Transverse colon (tissue), 4 donors: Measurements from ENCODE around the gene DDTL. TPM values are rescaled to one million over a fixed set of nuclear protein-coding genes. Genes with fewer than 3 reads are reported as not detected.

Source experiments
- DNase-seq: peaks from one replicate; pipeline ENCODE4 v3.0.0-alpha.2; 2019
- H3K27ac ChIP-seq, 4 donors: fragments of 200-600 bp; sonication (generic); 2 replicates each; pipeline ENCODE4 v1.5.1; 2016 to 2018; ENCODE audit warnings: inconsistent platforms in 4 of 4
- H3K27me3 ChIP-seq: fragments of 200-600 bp; sonication (generic); 2 replicates; pipeline ENCODE4 v1.5.1; 2017; ENCODE audit warnings: inconsistent platforms
- H3K36me3 ChIP-seq, 4 donors: fragments of 200-600 bp; sonication (generic); 2 replicates each; pipeline ENCODE4 v1.5.1; 2017 to 2019; ENCODE audit warnings: inconsistent platforms in 4 of 4
- H3K4me1 ChIP-seq, 4 donors: fragments of 200-600 bp; sonication (generic); 2 replicates each; pipeline ENCODE4 v1.5.1; 2017 to 2020; ENCODE audit warnings: inconsistent platforms in 4 of 4
- H3K4me3 ChIP-seq, 4 donors: fragments of 200-600 bp; sonication (generic); 1 replicate in 1 of 4; 2 replicates in 3 of 4; pipeline versions ENCODE4 v1.5.1 to v1.6.1; 2017 to 2019; ENCODE audit warnings: inconsistent platforms in 4 of 4
- H3K9me3 ChIP-seq, 2 donors: fragments of 200-600 bp; sonication (generic); 2 replicates each; pipeline ENCODE4 v1.5.1; 2017 to 2019; ENCODE audit warnings: inconsistent platforms in 2 of 2
- EP300 ChIP-seq: sonication (generic); formaldehyde crosslinking; IDR thresholded peaks from one replicate; pipeline ENCODE4 v1.6.1; 2017; ENCODE audit warnings: antibody characterized with exemption, low read depth
- POLR2A ChIP-seq: fragments of 450-650 bp; IDR thresholded peaks from one replicate; pipeline ENCODE4 v1.6.1; 2016; ENCODE audit warnings: antibody characterized with exemption, mild to moderate bottlenecking, moderate library complexity
- POLR2AphosphoS5 ChIP-seq, 3 donors: sonication (generic); formaldehyde crosslinking; IDR thresholded peaks; one replicate each; pipeline ENCODE4 v1.6.1; 2016; ENCODE audit warnings: antibody characterized with exemption in 3 of 3
- WGBS, 2 donors: methylation state at CpG; one replicate each; pipeline ENCODE4 v1.1.5; 2018; ENCODE audit warnings: low coverage in 1 of 2; 5-methylcytosine and 5-hydroxymethylcytosine counted together
- in situ Hi-C, 4 donors: fragments of 200-750 bp; cut with MboI; loops; one replicate each; pipeline versions ENCODE4 v1.15.0 to v1.15.1; 2017; ENCODE audit warnings: low sequenced_read_pairs in 3 of 4, low pct_ligation_motif_present in 1 of 4, low pct_unique_long_range_greater_than_20kb in 1 of 4
- intact Hi-C: fragments of 100-400 bp; cut with DNase I; formaldehyde crosslinking; loops from one replicate; pipeline ENCODE4 v1.15.1; 2023; ENCODE audit warnings: low total_unique reads
- total RNA-seq, 4 donors: library from RNA; depleted of rRNA; stranded (reverse); fragments of >200 nt; gene quantifications; one replicate each; pipeline ENCODE4 v1.1.0, GENCODE V29; 2016
- TF ChIP-seq, protein P1 (sequence below), 5 experiments: fragments of 200-600 bp in 3 of 5; fragments of 450-650 bp in 2 of 5; sonication (generic) in 3 of 5; IDR thresholded peaks; 1 replicate in 2 of 5; 2 replicates in 3 of 5; pipeline ENCODE4 v1.5.1; 2016 to 2017; ENCODE audit warnings: antibody characterized with exemption in 5 of 5, inconsistent platforms in 3 of 5, mild to moderate bottlenecking in 2 of 5, moderate library complexity in 1 of 5

Gene DDTL
- total RNA-seq, 4 donors from 2014 or later: 1.5 to 1.8 TPM; not detected in 2

DNA sequence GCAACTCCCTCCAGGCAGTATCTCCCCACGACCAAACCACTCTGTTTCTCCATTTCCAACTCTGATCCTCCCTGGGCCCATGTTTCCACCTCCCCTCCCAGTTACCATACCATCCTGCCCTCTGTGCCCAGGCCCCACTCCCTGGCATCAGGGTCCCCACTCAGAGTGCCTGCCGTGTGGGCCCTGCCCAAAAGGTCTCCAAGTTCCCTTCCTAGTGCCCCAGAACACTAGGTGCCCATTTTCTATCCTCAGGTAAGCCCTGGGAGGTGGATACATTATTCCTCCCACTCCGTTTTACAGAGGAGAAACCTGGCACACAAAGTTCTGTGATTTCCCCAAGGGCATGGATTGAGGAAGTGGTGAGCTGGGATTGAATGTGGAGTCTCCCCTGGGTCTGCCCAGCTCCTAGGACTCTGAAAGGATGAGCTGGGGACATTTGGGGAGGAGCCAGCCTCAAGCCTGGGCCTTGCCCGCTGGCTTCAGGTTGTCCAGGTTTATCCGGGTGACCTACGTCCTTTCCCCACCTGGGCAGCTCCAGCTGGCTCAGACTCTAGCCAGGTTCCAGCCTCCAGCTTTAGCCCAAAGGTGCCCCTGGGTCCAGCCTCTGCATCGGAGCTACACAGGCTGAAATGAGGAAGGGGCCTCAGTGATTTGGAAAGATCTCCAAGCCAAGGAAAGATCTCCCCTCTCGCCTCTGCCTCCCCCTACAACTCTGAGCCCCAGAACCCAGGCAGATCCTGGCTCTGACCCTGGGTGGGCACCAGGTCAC, 40.7 kb downstream of the DDTL start:
- H3K4me3 ChIP-seq: no peak overlapping the region
- peaks cover 2 to 9% (median 7%) of the 10 kb centered on the region in 4 donors for H3K4me1 ChIP-seq
- no peaks in the 10 kb centered on the region for H3K27me3 ChIP-seq
- in situ Hi-C loops: no loop called here
- no peaks in the 10 kb centered on the region for H3K36me3 ChIP-seq
- DNase-seq: no peak
- intact Hi-C loops: no loop called here
- TF ChIP-seq EP300 (no peak), POLR2A (no peak), POLR2AphosphoS5 (IDR thresholded peaks at IDR 0.05) (no peak)
- TF ChIP-seq, protein P1, sequence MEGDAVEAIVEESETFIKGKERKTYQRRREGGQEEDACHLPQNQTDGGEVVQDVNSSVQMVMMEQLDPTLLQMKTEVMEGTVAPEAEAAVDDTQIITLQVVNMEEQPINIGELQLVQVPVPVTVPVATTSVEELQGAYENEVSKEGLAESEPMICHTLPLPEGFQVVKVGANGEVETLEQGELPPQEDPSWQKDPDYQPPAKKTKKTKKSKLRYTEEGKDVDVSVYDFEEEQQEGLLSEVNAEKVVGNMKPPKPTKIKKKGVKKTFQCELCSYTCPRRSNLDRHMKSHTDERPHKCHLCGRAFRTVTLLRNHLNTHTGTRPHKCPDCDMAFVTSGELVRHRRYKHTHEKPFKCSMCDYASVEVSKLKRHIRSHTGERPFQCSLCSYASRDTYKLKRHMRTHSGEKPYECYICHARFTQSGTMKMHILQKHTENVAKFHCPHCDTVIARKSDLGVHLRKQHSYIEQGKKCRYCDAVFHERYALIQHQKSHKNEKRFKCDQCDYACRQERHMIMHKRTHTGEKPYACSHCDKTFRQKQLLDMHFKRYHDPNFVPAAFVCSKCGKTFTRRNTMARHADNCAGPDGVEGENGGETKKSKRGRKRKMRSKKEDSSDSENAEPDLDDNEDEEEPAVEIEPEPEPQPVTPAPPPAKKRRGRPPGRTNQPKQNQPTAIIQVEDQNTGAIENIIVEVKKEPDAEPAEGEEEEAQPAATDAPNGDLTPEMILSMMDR (IDR thresholded peaks at IDR 0.05): no peak
- WGBS, 2 donors: 60 to 78% methylated on average over 2 to 8 of the region's 8 CpGs
- no peak overlapping the region for H3K27ac ChIP-seq
- no peaks in the 10 kb centered on the region for H3K9me3 ChIP-seq

DNA sequence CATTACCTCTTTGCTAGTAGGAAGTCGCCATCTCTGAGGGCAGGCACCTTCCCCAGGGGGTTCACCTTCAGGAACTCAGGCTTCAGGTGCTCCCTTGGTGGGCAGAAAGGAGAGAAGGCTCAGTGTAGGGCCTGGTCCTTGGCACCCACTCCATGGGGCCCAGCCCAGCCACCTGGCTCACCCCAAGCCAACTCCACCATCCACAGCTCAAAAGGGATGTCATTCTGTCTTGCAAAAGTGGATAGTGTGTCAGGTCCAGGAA, 41.3 kb downstream of the DDTL start:
- in situ Hi-C loops (no loop called here), intact Hi-C loops (no loop called here)
- no peak overlapping the region for H3K4me3 ChIP-seq
- peaks cover 8 to 13% (median 11%) of the 10 kb centered on the region in 4 donors for H3K4me1 ChIP-seq
- H3K27me3 ChIP-seq: no peaks in the 10 kb centered on the region
- TF ChIP-seq EP300 (no peak), POLR2AphosphoS5 (IDR thresholded peaks at IDR 0.05) (no peak)
- H3K27ac ChIP-seq: no peak overlapping the region
- no peaks in the 10 kb centered on the region for H3K9me3 ChIP-seq
- 70% methylated on average over 1 of the region's 1 CpG; no CpG with 5 or more reads in 1 of the 2 donors for WGBS, 2 donors
- no peaks in the 10 kb centered on the region for H3K36me3 ChIP-seq
- no peak for DNase-seq

DNA sequence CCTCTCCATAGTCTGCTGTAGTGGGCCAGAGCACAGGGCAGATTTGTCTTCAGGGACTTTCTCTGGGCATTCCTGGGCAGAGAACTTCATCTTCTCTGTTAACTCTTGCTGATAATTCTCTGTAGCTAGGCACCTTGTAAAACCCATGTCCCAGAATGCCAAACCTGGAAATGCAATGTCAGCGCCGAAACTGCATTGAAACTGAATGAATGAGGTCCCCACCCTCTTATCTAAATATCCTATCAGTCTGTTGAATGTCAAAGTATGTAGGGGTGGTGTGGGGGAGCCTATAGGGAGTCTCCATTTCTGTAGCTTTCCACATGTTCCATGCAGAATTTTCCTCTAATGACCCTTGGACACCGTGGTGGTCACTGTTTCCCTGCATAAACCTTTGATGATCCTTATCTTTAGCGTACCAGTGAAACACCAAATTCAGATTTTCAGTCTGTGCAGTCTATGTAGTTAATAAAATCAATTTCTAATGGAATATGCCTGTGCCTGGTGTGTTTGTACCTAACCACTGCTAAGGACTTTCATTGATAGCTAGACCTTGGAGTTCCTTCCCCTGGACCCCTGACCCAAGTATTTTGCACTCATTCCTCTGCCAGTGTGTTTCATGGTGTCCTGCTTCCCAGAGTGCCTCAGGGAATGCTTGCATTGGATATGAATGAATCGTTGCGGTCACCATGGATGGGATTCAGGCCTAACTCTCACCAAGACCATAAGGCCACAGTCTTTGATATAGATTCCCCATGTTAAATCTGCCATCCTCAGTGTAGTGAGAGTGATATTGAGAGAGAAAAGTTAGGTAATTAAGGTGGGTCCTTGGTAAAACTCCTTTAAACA, 41.9 kb downstream of the DDTL start:
- H3K36me3 ChIP-seq: no peaks in the 10 kb centered on the region
- H3K27ac ChIP-seq: no peak overlapping the region
- 63 to 85% methylated on average over 3 to 6 of the region's 6 CpGs for WGBS, 2 donors
- DNase-seq: no peak
- in situ Hi-C loops: no loop called here
- no peaks in the 10 kb centered on the region for H3K27me3 ChIP-seq
- intact Hi-C loops: no loop called here
- TF ChIP-seq POLR2A (no peak), EP300 (no peak)
- no peaks in the 10 kb centered on the region for H3K9me3 ChIP-seq
- no peak overlapping the region for H3K4me3 ChIP-seq
- H3K4me1 ChIP-seq: peaks cover 8 to 17% (median 12%) of the 10 kb centered on the region in 4 donors

DNA sequence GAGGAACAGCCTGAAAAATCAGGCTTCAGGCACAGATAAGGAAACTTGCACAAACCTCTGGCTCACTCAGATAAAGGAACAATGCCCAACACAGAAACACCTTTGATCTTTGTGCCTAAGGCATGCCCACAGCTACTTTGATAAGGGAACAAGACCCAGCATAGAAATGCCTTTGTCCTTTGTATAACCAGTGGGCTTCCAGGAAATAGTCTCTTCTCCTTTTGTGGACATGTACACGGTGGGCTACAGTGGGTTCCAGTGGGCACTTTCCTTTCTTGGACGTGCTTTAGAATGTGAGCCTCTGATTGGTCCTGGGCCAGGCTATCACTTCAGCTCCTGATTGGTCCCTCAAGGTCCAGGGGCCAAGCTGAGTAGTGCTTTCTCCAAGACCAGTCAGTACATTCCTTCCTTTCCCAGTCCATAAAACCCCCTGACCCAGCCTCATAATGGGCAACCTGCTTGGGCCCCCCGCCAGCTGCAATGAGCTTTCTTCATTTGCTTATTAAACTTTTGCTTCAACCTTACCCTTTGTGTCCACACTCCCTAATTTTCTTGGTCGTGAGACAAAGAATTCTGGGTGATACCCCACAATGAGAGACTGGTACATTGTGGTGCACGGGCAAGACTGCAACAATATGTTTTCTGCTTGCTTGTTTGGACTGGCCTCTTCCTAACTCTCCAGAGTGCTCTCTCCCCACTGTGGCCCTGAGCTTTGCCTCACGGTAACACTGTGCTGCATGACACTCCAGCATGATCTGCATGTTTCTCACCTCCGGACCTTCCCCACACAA, 42.7 kb downstream of the DDTL start:
- in situ Hi-C loops (no loop called here), intact Hi-C loops (no loop called here)

More for the DNA sequence above, 42.7 kb downstream of the DDTL start:
- Histone ChIP-seq H3K4me3 (no peak overlapping the region), H3K4me1 (peaks cover 8 to 19% (median 12%) of the 10 kb centered on the region in 4 donors), H3K36me3 (no peaks in the 10 kb centered on the region), H3K9me3 (no peaks in the 10 kb centered on the region), H3K27me3 (no peaks in the 10 kb centered on the region), H3K27ac (no peak overlapping the region)
- TF ChIP-seq POLR2A: no peak
- no peak for TF ChIP-seq POLR2AphosphoS5 (IDR thresholded peaks at IDR 0.05)
- TF ChIP-seq, protein P1 (IDR thresholded peaks at IDR 0.05): no peak
- no peak for TF ChIP-seq EP300
- DNase-seq: no peak
- 87 to 97% methylated on average over 5 to 7 of the region's 7 CpGs for WGBS, 2 donors
